Measurements from ENCODE around the gene C4BPA. TPM values are rescaled to one million over a fixed set of nuclear protein-coding genes. Genes with fewer than 3 reads are reported as not detected.

C4BPA gene
- total RNA-seq, 1 experiment from 2014 or later = not detected

- CTCF ChIA-PET = no interaction called here
Observed at GRCh38 chr1:207069061-207069460, 35.0 kb upstream of the C4BPA start.

DNA sequence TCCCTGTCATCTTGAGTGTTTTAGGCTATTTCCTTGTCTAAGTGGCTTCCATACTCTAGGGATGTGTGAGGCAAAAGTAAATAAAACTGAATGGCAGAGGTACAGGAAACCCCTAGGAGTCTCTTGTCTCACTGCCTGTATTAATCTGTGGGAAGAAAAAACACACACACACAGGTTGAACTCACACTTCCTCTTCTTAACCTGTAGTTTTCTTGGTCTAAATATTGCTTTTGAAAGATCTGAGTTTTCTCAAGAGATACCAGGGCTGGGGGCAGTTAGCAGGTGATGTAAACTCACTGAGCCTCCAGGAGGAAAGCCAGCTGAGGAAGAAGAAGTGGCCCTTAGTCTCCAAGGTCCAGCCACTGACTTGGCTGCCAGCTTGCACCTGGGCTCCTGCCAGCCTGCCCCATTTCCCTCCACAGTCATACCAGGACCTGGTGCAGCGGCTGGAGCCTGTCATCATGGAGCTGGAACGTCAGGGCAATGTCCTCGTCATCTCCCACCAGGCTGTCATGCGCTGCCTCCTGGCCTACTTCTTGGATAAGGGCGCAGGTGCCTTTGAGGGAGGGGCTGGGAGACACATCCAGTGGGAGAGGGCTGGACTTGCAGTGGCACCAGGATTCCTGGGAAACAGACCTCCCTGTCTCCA is 34.1 kb upstream of the C4BPA start:
- Histone ChIP-seq H3K9me2 (replicated peaks; ENCODE audit: low read length) (no peaks in the 10 kb centered on the region), H3K4me1 (ENCODE audit: insufficient read depth, low read length) (peaks cover 16% of the 10 kb centered on the region), H2AFZ (ENCODE audit: low read length) (no peak overlapping the region), H3F3A (ENCODE audit: low read length, unreplicated experiment) (peaks cover 6% of the 10 kb centered on the region), H3K4me3 (ENCODE audit: low read length) (no peak overlapping the region), H3K27me3 (ENCODE audit: low read length) (no peaks in the 10 kb centered on the region), H3K36me3 (ENCODE audit: low read depth, low read length) (peaks cover 76% of the 10 kb centered on the region), H3K27ac (ENCODE audit: low read length) (no peak overlapping the region), H3K79me2 (ENCODE audit: low read length) (no peaks in the 10 kb centered on the region), H3K4me2 (ENCODE audit: low read length) (no peak overlapping the region), H3K9ac (ENCODE audit: low read length) (no peak overlapping the region), H3K9me3 (ENCODE audit: low read length) (no peaks in the 10 kb centered on the region), H4K20me1 (ENCODE audit: low read length) (no peaks in the 10 kb centered on the region)
- DNase-seq (no peak), ATAC-seq (no peak)
- ChIA-PET POLR2A (ENCODE audit: unreplicated experiment) (no interaction called here), CTCF (no interaction called here)
- BruUV-seq (replicated peaks) = no TSS peak
- TF ChIP-seq EZH2 (IDR thresholded peaks at IDR 0.05; ENCODE audit: low read length, unreplicated experiment) = no peak
- TF ChIP-seq EZH2phosphoT487 (IDR thresholded peaks at IDR 0.05; ENCODE audit: borderline replicate concordance, low read length) = no peak
- TF ChIP-seq, protein P1, sequence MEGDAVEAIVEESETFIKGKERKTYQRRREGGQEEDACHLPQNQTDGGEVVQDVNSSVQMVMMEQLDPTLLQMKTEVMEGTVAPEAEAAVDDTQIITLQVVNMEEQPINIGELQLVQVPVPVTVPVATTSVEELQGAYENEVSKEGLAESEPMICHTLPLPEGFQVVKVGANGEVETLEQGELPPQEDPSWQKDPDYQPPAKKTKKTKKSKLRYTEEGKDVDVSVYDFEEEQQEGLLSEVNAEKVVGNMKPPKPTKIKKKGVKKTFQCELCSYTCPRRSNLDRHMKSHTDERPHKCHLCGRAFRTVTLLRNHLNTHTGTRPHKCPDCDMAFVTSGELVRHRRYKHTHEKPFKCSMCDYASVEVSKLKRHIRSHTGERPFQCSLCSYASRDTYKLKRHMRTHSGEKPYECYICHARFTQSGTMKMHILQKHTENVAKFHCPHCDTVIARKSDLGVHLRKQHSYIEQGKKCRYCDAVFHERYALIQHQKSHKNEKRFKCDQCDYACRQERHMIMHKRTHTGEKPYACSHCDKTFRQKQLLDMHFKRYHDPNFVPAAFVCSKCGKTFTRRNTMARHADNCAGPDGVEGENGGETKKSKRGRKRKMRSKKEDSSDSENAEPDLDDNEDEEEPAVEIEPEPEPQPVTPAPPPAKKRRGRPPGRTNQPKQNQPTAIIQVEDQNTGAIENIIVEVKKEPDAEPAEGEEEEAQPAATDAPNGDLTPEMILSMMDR (conservative IDR thresholded peaks at IDR 0.05; ENCODE audit: low read depth, low read length) = no peak
- intact Hi-C loops (cut with micrococcal nuclease) = no loop called here

More at GRCh38 chr1:207069061-207069460, 35.0 kb upstream of the C4BPA start:
- no peak overlapping the region for H2AFZ ChIP-seq (ENCODE audit: low read length)
- no peak for DNase-seq
- intact Hi-C loops (cut with micrococcal nuclease) = no loop called here
- H3K9me3 ChIP-seq (ENCODE audit: low read length) = no peaks in the 10 kb centered on the region
- TF ChIP-seq, protein P1 (conservative IDR thresholded peaks at IDR 0.05; ENCODE audit: low read depth, low read length) = no peak
- TF ChIP-seq EZH2 (IDR thresholded peaks at IDR 0.05; ENCODE audit: low read length, unreplicated experiment) = no peak
- TF ChIP-seq EZH2phosphoT487 (IDR thresholded peaks at IDR 0.05; ENCODE audit: borderline replicate concordance, low read length) = no peak
- no peaks in the 10 kb centered on the region for H4K20me1 ChIP-seq (ENCODE audit: low read length)
- H3K4me1 ChIP-seq (ENCODE audit: insufficient read depth, low read length) = peaks cover 10% of the 10 kb centered on the region
- ATAC-seq = no peak
- no peaks in the 10 kb centered on the region for H3K9me2 ChIP-seq (replicated peaks; ENCODE audit: low read length)
- peaks cover 77% of the 10 kb centered on the region for H3K36me3 ChIP-seq (ENCODE audit: low read depth, low read length)
- no peaks in the 10 kb centered on the region for H3K79me2 ChIP-seq (ENCODE audit: low read length)
- no peaks in the 10 kb centered on the region for H3K27me3 ChIP-seq (ENCODE audit: low read length)
- H3K9ac ChIP-seq (ENCODE audit: low read length) = no peak overlapping the region
- H3K27ac ChIP-seq (ENCODE audit: low read length) = no peak overlapping the region
- no TSS peak for BruUV-seq (replicated peaks)
- no peak overlapping the region for H3K4me2 ChIP-seq (ENCODE audit: low read length)
- H3K4me3 ChIP-seq (ENCODE audit: low read length) = no peak overlapping the region
- H3F3A ChIP-seq (ENCODE audit: low read length, unreplicated experiment) = no peaks in the 10 kb centered on the region
- POLR2A ChIA-PET (ENCODE audit: unreplicated experiment) = interaction anchor here (0.7 kb wide), 1 partner anchor 265 kb away, joined by 6 read pairs; no protein-coding TSS in a partner anchor

DNA sequence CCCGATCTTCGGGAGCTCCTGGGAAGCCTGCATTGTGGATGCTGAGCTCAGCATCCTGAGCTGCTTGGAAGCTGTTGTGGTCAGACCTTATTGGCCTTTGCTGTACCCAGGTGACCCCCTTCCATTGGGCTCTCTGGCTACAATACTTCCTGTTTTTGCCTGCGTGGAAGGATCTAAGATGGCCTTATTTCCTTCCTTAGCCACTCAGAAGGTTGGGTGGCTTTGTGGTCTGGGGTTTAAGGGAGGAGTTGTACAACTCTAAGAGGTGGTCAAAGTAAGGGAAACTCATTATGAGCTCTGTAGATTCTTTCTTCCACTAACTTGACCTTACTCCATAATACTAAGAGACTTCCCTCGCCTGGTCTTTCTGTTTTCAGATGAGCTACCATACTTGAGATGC is 33.2 kb upstream of the C4BPA start:
- POLR2A ChIA-PET (ENCODE audit: unreplicated experiment) = no interaction called here
- Histone ChIP-seq H3K36me3 (ENCODE audit: low read depth, low read length) (peaks cover 75% of the 10 kb centered on the region), H3K9me3 (ENCODE audit: low read length) (no peaks in the 10 kb centered on the region), H3K27ac (ENCODE audit: low read length) (no peak overlapping the region), H3K27me3 (ENCODE audit: low read length) (no peaks in the 10 kb centered on the region), H3F3A (ENCODE audit: low read length, unreplicated experiment) (peaks cover 6% of the 10 kb centered on the region), H3K4me3 (ENCODE audit: low read length) (no peak overlapping the region), H4K20me1 (ENCODE audit: low read length) (no peaks in the 10 kb centered on the region), H3K4me2 (ENCODE audit: low read length) (no peak overlapping the region), H3K79me2 (ENCODE audit: low read length) (no peaks in the 10 kb centered on the region), H3K9me2 (replicated peaks; ENCODE audit: low read length) (no peaks in the 10 kb centered on the region), H3K4me1 (ENCODE audit: insufficient read depth, low read length) (peaks cover 16% of the 10 kb centered on the region), H3K9ac (ENCODE audit: low read length) (no peak overlapping the region), H2AFZ (ENCODE audit: low read length) (no peak overlapping the region)
- intact Hi-C loops (cut with micrococcal nuclease) = no loop called here
- BruUV-seq (replicated peaks) = no TSS peak
- CTCF ChIA-PET = no interaction called here
- ATAC-seq (no peak), DNase-seq (no peak)
- TF ChIP-seq EZH2 (IDR thresholded peaks at IDR 0.05; ENCODE audit: low read length, unreplicated experiment) (no peak), EZH2phosphoT487 (IDR thresholded peaks at IDR 0.05; ENCODE audit: borderline replicate concordance, low read length) (no peak)
- TF ChIP-seq, protein P1 (conservative IDR thresholded peaks at IDR 0.05; ENCODE audit: low read depth, low read length) = no peak
